Stimulated activated CD4-positive, alpha-beta T cell treated with anti-CD3 and anti-CD28 coated beads, Interleukin-15, amount 100 ng/mL, for 1 hour (primary cell): ENCODE data around the gene UBXN11.
"Not testable (repeated sequence)": the region's sequence is repeated elsewhere in the genome, so short reads cannot be mapped to it uniquely, and the experiment has no call there.

ENCODE experiments used
- DNase-seq, 2 donors: peaks; one replicate each; pipeline ENCODE4 v3.0.0-alpha.2; 2020; ENCODE audit warnings: low read depth in 1 of 2, low spot score in 1 of 2

Gene UBXN11

DNA sequence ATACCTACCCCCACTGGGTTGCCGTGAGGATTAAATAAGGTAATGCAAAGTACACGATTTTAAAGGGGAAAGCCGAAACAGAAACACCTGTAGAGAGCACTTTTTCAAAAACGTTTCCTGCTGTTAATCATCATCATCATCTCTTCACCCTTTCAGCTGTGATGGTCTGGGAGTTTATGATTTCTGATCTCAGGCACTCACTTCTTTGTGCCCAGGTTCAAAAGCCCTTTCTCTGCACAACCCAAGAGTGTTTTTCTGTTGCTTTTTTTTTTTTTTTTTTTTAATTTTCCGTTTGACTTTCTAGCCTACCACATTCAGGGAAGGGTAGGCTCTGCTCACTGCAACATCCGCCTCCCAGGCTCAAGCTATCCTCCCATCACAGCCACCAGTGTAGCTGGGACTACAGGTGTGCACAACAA, 936 bp upstream of the UBXN11 start:
- DNase-seq: no peak

DNA sequence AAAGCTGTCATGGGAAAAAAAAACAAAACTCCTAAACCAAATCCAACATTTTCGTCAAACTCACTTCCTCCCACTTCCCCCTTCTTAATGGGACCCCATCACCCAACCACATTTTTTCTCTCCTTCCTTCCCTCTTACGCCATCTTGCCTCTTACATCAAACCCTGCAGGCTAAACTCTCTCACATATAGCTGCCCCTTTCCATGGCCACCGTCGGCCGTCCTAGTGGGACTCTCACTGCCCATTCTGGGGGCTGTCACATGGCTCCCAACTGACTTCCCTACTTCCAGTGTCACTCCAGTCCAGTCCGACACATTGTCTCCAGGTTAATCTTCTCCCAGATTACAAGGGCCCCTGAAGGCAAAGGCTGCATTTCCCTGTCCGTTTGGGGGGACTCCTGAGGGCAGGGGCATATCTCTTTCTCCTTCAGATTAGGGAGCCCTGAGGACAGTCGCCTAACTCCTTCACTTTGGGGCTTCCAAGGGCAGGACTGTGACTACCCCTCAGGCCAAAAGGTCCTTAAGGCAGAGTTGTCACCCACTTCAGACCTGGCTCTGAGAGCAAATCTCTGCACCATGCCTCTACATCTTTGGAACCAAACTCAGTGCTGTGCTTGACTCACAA, 658 bp downstream of the UBXN11 start:
- DNase-seq: no peak

DNA sequence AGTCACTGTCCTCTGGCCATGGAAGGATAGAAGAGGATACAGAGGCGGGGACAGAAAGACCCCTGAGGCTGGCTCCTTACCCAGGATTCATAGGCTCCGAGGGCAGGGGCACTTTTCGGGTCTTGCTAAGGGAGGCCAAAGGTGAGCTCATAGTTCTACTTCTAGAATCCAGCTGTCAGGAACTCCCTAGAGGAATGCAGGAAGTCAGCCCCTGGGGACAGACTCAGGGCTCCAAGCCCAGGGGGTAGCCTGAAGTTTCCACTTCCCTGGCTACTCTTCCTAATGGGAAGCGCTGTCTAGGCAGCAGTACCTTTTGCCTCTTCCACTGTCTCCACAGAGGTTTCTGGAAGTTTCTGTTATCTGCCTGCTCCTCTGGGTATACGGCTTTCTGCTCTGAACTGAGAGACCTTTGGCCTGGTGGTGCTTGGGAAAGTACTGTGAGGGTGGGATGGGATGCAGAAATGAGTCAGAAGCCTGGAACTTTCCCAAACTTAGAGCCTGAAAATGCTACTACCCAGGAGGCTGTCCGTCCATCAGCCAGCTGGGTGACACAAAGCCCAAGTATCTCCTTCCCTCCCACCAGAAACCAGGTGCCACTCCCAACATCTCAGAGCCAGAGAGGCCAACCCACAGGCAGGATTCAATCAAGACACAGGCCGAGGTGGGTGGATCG, 3.6 kb downstream of the UBXN11 start:
- DNase-seq: no peak

DNA sequence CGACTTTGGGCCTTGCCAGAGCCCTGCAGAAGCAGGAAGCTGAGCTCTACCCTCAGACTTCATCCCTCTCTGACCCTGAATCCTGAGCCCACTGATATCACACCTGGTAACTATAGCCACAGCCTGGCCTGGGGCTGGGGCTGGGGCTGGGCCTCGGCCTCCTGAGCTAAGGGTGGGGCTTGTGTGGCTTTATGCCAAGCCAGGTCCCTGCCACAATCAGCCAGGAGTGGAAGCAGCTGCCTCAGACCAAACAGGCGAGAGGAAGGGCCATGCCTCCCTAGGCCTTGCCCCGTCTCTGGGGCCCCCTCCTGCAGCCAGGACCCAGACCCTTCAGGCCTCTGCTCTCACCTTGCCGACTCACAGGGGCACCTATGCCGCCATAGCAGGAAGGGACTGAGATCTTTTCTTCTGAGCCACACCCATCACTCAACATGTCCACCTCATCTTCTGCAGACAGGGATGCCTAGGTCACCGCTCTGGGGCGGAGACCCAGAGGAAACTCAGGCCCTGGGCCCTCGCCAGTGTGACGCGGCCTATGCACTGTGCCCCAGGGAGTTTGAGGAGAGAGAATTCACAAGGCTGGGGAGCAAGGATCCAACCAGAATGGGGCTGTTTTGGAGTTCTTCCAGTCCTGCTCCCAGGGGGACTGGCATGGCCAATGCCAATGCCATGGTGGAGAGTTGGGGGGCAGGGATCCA, 5.7 kb downstream of the UBXN11 start:
- DNase-seq: no peak

DNA sequence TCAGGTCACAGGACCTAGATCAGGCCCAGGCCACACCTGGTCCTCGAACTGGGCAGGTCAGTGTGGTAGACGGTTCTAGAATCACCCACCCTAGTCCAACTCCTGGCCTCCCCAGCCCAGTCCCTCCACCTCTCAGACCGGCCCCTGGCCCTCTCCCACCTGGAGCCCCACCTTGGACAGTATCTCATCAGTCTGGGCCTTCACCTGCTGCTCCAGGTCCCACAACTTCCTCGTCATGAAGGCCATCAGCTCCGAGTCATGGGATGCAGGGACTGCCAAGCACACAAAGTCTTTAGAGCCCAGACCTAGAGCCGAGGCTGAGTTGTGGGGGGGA, 8.7 kb downstream of the UBXN11 start:
- DNase-seq: no peak

DNA sequence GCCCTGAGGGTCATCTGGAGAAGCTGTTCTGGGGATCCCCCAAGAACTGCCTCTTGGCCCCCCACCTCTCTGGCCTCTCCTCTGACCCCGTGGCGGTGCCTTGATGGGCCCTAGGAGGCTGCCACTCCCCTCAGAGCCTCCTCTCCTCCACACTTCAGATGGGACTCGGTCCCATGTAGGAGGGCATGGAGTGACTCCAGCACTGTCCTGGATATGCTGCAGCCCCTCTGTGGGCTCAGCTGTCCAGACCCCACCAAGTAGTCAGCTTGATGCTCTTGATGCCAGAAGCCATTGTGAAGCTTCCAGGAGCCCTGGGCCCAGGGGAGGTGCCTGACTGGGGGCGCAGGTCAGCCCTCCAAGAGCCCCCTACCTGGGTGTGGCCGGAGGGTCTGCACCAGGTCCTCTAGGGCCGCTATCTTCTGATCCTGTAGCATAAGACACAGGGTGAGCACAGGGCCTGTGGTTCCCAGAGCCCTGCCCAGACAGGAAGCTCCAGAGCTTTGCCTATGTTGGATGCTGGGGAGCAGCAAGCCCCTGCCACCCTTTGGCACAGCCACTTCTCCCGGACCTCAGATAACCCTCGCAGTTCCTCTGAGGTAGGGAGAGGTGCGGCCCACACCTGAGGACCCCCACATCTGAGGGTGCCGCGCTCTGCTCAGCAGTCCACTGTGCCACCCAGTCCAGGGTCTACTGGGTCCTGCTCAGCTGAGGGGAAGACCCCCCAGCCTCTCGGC, 9.2 kb downstream of the UBXN11 start:
- DNase-seq: no peak

DNA sequence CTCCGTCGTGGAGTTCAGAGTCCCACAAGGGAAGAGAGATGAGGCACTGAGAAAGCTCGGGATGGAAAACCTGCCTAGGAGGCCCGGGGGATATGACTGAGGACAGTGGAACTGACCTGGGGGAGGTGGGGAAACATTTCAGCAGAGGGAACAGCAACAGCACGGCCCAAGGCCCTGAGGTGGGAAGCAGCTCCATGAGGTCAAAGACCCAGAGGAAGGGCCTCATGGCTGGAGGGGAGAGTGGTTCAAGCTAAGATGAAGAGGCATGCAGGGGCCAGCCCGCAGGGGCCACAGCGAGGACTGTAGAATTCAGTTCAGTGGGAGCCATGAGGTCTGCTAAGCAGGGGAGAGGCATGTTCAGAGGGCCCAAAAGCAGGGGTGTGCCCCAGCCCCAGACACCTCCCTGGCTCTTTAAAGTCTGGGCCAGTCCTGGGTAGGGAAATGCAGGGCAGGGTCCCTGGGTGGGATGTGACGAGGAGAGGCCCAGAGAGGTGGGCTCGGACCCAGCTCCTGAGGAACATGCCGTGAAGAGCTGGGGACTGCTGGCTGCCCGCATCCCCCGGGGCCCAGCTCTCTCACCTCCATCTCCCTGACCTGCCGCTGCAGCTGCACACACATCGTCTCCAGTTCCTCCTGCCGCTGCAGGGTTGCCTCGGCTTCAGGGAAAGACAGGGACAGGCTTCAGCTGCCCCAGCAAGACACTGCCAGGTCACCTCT, 9.9 kb downstream of the UBXN11 start:
- DNase-seq: no peak

DNA sequence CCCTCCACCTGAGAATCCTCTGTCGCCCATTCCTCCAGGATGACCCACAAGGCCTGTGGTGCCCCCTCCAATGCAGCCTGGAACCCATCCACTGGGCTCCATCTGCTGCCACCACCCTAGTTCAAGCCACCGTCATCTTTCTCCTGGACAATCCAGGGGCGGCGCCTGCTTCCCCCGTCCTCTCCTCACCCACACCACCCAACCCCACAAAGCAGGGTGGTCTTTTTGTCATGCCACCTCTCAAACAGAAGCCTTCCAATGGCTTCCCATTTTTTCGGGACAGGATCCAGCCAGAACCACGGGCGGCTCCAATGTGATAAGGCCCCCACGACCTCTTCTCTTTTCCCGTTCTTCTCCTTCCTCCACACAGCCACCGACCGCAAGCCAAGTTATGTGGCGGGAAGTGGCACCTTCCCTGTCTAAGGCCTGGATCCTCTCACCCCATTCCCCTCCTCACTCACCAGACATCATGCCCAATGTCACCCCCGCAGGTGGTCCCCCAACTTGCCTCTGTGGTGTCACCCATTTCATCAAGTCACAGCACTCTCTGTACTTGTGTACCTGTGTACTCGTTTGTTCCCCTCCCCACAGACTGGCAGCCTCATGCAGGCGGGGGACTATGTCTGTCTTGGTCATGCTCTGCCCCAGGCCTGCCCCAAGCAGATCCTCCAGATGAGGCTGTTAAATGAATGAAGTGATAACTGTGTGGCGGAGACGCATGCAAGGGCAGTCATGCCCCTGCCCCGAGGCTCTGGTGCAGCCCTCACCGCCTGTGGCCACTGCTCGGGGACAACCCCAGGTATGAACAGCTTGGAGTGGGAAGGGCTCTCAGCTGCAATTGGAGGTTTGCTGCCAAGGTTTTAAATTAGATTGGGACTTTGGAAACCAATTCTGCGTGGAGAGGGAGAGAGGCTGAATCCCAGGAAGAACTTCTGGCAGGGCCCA, 11.0 kb downstream of the UBXN11 start:
- no peak for DNase-seq

DNA sequence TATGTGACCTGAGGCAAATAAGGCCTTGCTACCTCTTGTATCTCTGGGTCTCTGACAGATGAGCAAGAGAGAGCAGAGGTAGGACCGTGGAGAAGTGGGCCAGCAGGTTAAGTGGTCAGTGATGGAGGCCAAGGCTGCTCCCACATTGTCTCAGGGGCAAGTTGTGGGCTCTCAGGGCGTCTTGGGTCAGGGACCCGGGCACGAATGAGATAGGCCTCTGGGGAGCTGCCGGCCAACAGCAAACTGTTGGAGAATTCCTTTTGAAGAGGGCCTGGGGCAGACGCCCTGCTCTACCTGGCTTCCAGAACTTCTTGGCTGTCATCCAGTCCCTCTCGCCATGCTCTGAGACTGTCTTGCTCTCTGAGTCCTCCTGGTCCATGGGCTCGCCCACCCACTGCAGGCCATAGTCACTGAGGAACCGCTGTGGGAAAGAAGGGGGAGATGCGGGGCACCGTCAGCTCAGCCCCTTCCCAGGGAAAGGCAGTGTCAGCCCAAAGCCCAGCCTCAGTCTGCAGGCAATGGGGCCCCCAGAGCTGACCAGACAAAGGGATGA, 12.4 kb downstream of the UBXN11 start:
- no peak for DNase-seq

DNA sequence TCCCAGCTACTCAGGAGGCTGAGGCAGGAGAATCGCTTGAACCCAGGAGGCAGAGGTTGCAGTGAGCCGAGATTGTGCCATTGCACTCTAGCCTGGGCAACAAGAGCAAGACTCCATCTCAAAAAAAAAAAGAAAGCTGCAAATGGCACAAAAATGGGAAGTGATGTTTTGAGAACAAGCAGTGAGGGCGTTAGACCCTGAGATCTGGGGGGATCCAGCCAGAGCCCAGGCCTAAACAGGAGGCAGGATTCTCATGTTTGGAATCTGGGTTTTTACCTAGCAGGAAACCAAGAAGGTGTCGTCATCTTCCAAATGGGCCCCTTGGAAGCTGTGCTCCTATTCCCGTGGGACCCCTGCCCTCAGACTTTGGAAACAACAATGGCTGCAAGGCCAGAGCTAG, 13.7 kb downstream of the UBXN11 start:
- DNase-seq: not testable (repeated sequence)

DNA sequence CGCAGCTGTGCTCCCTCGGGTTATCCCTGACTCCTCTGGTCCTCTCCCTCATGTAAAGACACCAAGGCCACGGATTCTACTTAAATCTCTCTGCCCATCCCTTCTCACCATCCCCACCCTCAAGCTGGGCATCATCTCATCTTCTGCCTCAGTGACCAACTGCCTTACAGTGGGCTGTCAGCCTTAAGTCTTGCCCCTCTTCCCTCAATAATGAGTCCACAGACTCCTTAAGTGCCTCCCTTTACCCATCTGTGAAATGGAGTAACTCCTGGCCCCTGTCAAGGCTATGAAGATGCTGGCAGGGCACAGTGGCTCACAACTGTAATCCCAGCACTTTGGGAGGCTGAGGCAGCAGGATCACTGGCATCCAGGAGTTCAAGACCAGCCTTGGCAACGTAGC, 14.5 kb downstream of the UBXN11 start:
- no peak for DNase-seq

DNA sequence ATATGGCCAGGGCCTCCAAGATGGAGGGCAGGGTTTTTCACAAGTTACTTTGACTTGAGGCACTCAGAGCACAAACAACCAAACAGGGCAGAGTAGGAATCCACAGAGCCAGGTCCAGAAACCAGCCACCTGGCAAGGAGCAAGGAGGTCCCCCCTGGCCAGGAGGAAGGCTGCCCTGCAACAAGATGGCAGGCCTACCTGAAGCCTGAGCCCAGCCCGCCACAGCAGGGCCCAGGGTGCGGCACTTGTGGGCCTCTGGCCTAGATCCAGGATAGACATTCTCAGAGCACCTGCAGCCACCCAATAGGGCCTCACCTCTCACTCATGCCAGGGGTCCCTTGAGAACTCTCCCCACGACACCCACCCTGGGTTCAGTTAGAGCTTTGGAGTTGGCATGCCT, 15.0 kb downstream of the UBXN11 start:
- DNase-seq: no peak

DNA sequence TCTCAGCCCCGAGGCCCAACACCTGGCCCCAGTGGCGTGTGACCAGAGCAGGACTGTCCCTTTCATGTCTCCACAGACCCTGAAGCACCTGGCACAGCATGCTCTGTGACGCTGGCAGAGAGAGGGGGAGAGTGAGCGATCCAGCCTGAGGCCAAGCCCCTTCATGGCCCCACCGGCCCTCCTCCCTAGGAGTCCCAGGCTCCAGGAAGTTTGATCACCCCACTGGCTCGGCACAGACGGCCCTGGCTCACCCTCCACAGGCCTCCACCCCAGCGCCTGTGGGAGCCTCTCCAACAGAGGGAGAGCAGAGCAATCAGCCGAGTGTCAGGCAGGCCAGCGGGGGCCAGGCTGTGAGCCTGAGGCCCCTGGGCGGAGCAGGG, 15.6 kb downstream of the UBXN11 start:
- DNase-seq: no peak

DNA sequence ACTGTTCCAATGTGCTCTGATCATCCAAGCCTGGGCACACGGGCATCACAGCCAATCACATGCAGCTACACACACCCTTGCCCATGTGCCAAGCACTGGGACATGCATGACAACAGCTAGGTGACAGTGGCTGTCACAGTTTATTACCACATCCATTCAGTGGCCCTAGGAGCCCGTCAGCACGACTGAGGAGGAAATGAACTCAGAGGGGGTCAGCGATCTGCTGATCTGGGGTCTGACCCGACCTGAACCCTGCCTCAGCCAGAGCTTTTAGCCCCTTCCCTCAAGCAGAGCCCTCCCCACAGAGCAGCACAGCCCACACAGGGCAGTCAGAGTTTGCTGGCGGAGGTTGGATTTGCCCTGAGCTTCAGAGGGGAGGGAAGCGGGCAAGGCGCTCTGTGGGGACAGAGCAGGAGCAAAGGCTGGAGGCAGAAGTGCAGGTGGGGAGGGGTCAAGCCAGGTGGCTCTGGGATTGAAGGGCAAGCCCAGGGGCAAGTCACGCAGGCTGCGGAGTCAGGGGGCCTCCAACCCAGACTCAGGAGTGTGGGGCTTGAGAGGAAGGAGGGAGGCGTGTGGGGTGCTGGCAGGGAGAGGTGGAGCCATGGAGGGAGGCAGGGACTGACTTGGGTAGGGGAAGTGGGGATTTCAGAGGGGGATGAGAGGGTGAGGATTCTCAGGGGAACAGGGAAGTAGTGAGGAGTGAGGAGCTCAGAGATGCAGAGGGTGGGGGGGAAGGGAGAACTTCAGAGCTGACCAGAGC, 16.1 kb downstream of the UBXN11 start:
- DNase-seq: no peak

DNA sequence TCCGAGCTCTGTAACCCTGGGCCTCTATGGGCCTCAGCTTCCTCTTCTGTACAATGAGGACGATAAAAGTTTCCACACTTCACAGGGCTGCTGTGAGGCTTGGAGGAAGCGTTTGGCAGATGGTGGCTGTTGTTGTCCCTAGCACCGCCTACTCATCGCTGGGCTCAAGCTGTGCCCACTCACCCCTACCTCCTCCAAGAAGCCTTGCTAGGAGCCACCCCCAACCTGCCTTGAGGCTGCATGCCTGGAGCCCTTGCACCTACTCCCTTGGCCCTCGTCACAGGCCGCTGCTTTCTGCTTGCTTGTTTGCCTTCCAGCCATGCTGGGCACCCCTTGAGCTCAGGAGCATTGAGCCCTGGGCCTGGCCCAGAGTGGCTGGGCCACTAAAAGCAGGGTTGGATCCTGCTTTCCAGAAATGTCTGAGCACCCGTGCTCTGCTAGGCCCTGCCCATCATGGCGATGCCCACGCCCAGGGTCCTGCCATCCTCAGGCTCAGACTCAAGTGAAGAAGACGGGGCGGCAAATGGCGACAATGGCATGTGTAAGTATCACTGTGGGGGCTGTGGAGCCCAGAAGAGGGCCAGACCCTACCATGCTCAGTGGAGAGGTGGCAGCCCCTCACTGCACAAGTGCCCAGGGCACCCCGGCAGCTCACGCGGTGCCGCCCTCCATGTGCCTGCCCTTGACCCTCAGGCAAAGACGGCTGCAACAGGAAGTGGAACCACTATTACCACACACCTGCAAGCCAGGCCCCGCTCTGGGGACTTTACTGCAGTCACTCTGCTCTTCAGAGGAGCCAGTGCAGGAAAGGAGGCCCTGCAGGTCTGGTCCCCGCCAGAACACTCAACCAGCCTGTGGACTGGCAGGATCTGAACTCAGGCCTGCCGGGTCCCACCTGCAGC, 17.0 kb downstream of the UBXN11 start:
- no peak for DNase-seq

DNA sequence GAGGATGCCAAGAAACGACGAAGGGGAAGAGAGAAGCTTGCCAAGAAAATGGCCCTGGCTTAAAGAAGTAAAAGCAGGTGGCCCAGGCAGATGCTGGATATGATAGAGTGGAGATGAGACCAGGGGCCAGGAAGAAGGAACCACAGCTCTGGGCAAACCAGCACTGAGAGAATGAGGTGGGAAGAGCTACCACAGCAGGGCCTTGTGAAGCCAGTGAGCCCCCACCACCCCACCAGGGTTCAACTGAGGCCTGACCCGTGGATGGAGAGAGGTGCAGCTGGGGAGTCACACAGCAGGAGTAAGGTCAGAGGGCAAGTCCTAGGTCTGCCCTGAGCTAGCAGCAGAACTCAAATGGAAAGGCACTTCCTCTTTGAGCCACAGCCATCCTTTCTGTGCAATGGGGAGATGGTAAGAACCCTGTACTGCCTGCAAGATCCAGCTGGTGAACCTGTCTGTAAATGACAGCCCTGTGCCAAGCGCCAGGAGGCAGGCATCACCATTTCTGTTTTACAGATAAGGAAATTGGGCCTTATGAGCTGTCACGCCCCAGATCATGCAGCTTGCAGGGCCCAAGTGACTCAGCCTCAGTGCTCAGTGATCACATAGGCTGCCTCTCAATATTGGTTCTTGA, 18.0 kb downstream of the UBXN11 start:
- peak in 1 of 2 donors; percentile 41 for DNase-seq

DNA sequence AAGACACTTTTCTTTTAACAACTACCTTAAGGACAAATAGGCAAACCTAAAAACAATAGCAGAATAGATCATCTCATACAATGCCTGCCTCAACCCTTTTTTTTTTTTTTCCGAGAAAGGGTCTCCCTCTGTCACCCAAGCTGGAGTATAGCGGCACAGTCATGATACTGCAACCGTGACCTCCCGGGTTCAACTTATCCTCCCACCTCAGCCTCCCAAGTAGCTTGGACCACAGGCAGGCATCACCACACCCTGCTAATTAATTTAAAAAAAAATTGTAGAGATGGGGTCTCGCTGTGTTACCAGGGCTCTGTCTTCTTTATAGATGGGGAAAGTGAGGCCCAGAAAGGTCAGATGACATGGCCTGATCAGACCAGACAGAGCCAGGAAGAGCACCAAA, 18.6 kb downstream of the UBXN11 start:
- no peak for DNase-seq
